Astrocyte (in vitro differentiated cells and primary cell): ENCODE data around the gene APOM. TPM values are rescaled to one million over a fixed set of nuclear protein-coding genes. Genes with fewer than 3 reads are reported as not detected.

ENCODE experiments used
- DNase-seq: peaks from one replicate; pipeline ENCODE4 v3.0.0-alpha.2; 2010; ENCODE audit warnings: low read depth
- FAIRE-seq: peaks from 2 replicates; lab custom pipeline; 2011; peaks lifted over from hg19 to GRCh38; lab: Jason Lieb, UNC
- H2AFZ ChIP-seq: 2 replicates; pipeline ENCODE4 v1.6.0; 2012; ENCODE audit warnings: low read depth, low read length, inconsistent platforms
- H3K27ac ChIP-seq: 2 replicates; pipeline ENCODE4 v1.5.1; 2011; ENCODE audit warnings: low read depth, low read length, inconsistent platforms
- H3K27me3 ChIP-seq: 2 replicates; pipeline ENCODE4 v1.6.0; 2011; ENCODE audit warnings: low read length, inconsistent platforms; ENCODE audit not compliant: insufficient read depth
- H3K36me3 ChIP-seq: 2 replicates; pipeline ENCODE4 v1.5.1; 2011; ENCODE audit warnings: low read length, inconsistent platforms; ENCODE audit not compliant: insufficient read depth
- H3K4me1 ChIP-seq: 2 replicates; pipeline ENCODE4 v1.5.1; 2011; ENCODE audit warnings: low read length, inconsistent platforms; ENCODE audit not compliant: insufficient read depth
- H3K4me2 ChIP-seq: 2 replicates; pipeline ENCODE4 v1.6.0; 2012; ENCODE audit warnings: low read length, inconsistent platforms
- H3K4me3 ChIP-seq: 2 replicates; pipeline ENCODE4 v1.5.1; 2011; ENCODE audit warnings: low read depth, mild to moderate bottlenecking, low read length, inconsistent platforms; ENCODE audit not compliant: insufficient read depth
- H3K79me2 ChIP-seq: 2 replicates; pipeline ENCODE4 v1.6.0; 2012; ENCODE audit warnings: mild to moderate bottlenecking, low read length, inconsistent platforms; ENCODE audit not compliant: insufficient read depth
- H3K9ac ChIP-seq: 2 replicates; pipeline ENCODE4 v1.6.0; 2012; ENCODE audit warnings: mild to moderate bottlenecking, low read length, inconsistent platforms
- H3K9me3 ChIP-seq: 2 replicates; pipeline ENCODE4 v1.5.1; 2012; ENCODE audit warnings: low read depth, mild to moderate bottlenecking, low read length, inconsistent platforms; ENCODE audit not compliant: insufficient read depth
- H4K20me1 ChIP-seq: 2 replicates; pipeline ENCODE4 v1.6.0; 2012; ENCODE audit warnings: low read length, inconsistent platforms; ENCODE audit not compliant: insufficient read depth
- H3K27ac Mint-ChIP-seq: one replicate; pipeline ENCODE4 v1.8.0; 2021; ENCODE audit warnings: mild to moderate bottlenecking, mixed read lengths; ENCODE audit not compliant: unreplicated experiment
- H3K27me3 Mint-ChIP-seq: one replicate; pipeline ENCODE4 v1.8.0; 2021; ENCODE audit warnings: low read depth, mixed read lengths; ENCODE audit not compliant: unreplicated experiment
- H3K36me3 Mint-ChIP-seq: one replicate; pipeline ENCODE4 v1.8.0; 2021; ENCODE audit warnings: low read depth, mixed read lengths; ENCODE audit not compliant: unreplicated experiment
- H3K4me1 Mint-ChIP-seq: one replicate; pipeline ENCODE4 v1.8.0; 2021; ENCODE audit warnings: low read depth, mixed read lengths; ENCODE audit not compliant: unreplicated experiment
- H3K4me3 Mint-ChIP-seq: one replicate; pipeline ENCODE4 v1.8.0; 2021; ENCODE audit warnings: mild to moderate bottlenecking, moderate library complexity, mixed read lengths; ENCODE audit not compliant: unreplicated experiment
- H3K9me3 Mint-ChIP-seq: one replicate; pipeline ENCODE4 v1.8.0; 2021; ENCODE audit warnings: mild to moderate bottlenecking, mixed read lengths; ENCODE audit not compliant: unreplicated experiment
- EZH2 ChIP-seq: IDR thresholded peaks from 2 replicates; pipeline ENCODE4 v1.6.1; 2012; ENCODE audit warnings: mild to moderate bottlenecking, low read length, inconsistent platforms; ENCODE audit not compliant: insufficient read depth
- total RNA-seq: library from RNA; stranded (reverse); gene quantifications from 2 replicates; pipeline ENCODE4 v1.2.1, GENCODE V29; 2021
- TF ChIP-seq, protein P1 (sequence below): IDR thresholded peaks from 2 replicates; pipeline ENCODE4 v1.5.1; 2011; ENCODE audit warnings: low read depth, mild to moderate bottlenecking, inconsistent platforms, low read length, moderate library complexity; ENCODE audit not compliant: insufficient read depth

APOM gene
- total RNA-seq, 1 donor from 2014 or later, result 0.89 TPM

DNA sequence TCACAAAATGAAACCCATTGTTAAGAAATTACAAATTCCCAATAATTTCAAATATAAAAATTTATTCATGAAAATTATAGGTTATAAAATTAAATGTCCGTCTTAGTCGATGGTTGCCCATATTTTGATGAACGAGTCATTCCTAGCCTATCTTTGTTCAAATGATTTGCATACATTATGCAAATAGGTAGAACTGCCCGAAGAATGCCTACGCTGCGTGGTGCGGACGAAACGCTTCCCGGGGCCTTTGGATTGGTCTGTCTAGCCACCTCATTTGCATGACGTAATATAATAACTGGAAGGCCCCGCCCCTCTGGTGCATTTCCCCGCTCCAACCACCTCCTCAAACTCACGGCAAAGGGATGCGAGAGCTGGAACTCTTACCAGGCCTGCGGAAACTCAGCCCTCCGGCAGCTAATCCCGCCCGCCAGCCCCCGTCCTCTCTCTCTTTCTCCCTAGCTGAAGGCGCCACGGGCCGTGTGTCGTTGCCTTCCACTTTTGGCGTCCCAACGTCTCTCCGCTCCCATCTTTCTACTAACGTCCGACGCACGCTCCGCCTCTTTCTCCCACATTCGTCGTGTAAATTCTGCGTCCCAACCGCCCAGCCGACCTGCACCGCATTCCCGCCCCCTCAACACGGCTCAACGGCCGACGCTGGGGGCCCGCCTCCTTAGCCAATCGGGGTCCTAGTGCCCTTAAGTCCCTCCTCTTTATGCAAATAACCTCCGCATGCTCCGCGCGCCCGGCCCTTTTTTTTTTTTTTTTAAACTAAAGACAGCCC, 35.7 kb upstream of the APOM start:
- no peak for FAIRE-seq

GRCh38 chr6:31620586-31621319, 34.9 kb upstream of the APOM start, which contains the start of gene PRRC2A:
PRRC2A (plus strand) TSS chr6:31620715; CDS start chr6:31622790, 2,075 bp downstream.
- Mint-ChIP-seq H3K4me1 (peaks cover 11% of the 10 kb centered on the region), H3K27ac (peak within 1 kb of the TSS; percentile 98), H3K36me3 (peaks cover 20% of the 10 kb centered on the region), H3K9me3 (no peaks in the 10 kb centered on the region), H3K4me3 (peak within 1 kb of the TSS; percentile 97), H3K27me3 (peaks cover 4% of the 10 kb centered on the region)
- Histone ChIP-seq H4K20me1 (peaks cover 47% of the 10 kb centered on the region), H3K9me3 (no peaks in the 10 kb centered on the region), H3K4me3 (peak within 1 kb of the TSS; percentile 77), H3K27ac (peak within 1 kb of the TSS; percentile 99), H3K4me2 (peak within 1 kb of the TSS; percentile 94), H3K79me2 (peaks cover 51% of the 10 kb centered on the region), H3K27me3 (no peaks in the 10 kb centered on the region), H3K36me3 (peaks cover 21% of the 10 kb centered on the region), H2AFZ (peak within 1 kb of the TSS; percentile 82), H3K4me1 (peaks cover 12% of the 10 kb centered on the region), H3K9ac (peak within 1 kb of the TSS; percentile 93)
- TF ChIP-seq, protein P1, sequence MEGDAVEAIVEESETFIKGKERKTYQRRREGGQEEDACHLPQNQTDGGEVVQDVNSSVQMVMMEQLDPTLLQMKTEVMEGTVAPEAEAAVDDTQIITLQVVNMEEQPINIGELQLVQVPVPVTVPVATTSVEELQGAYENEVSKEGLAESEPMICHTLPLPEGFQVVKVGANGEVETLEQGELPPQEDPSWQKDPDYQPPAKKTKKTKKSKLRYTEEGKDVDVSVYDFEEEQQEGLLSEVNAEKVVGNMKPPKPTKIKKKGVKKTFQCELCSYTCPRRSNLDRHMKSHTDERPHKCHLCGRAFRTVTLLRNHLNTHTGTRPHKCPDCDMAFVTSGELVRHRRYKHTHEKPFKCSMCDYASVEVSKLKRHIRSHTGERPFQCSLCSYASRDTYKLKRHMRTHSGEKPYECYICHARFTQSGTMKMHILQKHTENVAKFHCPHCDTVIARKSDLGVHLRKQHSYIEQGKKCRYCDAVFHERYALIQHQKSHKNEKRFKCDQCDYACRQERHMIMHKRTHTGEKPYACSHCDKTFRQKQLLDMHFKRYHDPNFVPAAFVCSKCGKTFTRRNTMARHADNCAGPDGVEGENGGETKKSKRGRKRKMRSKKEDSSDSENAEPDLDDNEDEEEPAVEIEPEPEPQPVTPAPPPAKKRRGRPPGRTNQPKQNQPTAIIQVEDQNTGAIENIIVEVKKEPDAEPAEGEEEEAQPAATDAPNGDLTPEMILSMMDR, result no peak
- TF ChIP-seq EZH2, result no peak
- DNase-seq (no peak), FAIRE-seq (no peak)

More for the DNA sequence above, 35.7 kb upstream of the APOM start:
- Mint-ChIP-seq H3K4me3 (peak overlapping the region; percentile 94), H3K27me3 (peaks cover 4% of the 10 kb centered on the region), H3K9me3 (no peaks in the 10 kb centered on the region), H3K4me1 (peaks cover 14% of the 10 kb centered on the region), H3K36me3 (peaks cover 16% of the 10 kb centered on the region), H3K27ac (peak overlapping the region; percentile 98)
- Histone ChIP-seq H3K4me3 (peak overlapping the region; percentile 66), H3K4me2 (peak overlapping the region; percentile 86), H3K36me3 (peaks cover 13% of the 10 kb centered on the region), H3K27ac (peak overlapping the region; percentile 99), H2AFZ (peak overlapping the region; percentile 82), H3K27me3 (no peaks in the 10 kb centered on the region), H3K9me3 (no peaks in the 10 kb centered on the region), H4K20me1 (peaks cover 39% of the 10 kb centered on the region), H3K79me2 (peaks cover 43% of the 10 kb centered on the region), H3K4me1 (peaks cover 12% of the 10 kb centered on the region), H3K9ac (peak overlapping the region; percentile 89)
- peak; percentile 98 for DNase-seq
- TF ChIP-seq, protein P1, result no peak
- TF ChIP-seq EZH2, result no peak
